ENCODE data around the gene CLNK. TPM values are rescaled to one million over a fixed set of nuclear protein-coding genes. Genes with fewer than 3 reads are reported as not detected.

Gene CLNK
- total RNA-seq, 1 experiment from 2014 or later = not detected

DNA sequence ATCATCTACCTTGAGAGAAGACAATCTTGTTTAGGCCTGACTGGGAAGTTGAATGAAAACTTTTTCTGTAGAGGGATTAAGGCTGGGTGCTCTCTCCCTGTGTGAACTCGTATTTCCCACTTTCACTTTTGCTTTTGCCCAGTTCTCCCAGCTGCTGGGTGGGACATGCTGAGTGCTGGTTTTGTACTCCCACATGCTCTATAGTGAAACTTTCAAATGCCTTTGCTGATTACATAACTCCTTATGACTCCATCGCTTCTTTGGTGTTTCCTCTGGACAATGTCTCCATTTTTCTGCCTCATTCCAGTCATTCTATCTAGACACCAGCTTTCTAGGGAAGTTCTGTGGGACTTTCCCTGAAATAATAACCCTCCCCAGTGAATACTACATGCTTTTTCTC is 100.5 kb downstream of the CLNK start:
- no peaks in the 10 kb centered on the region for H4K20me1 ChIP-seq (ENCODE audit: insufficient read depth)
- no peak overlapping the region for H3K27ac ChIP-seq (ENCODE audit: low read depth, low read length)
- H3K4me3 ChIP-seq (replicated peaks in 1 of 2; ENCODE audit: low read depth in 1 of 2, low read length in 2 of 2) = no peak overlapping the region
- H3K9me2 ChIP-seq (ENCODE audit: insufficient read depth) = no peaks in the 10 kb centered on the region
- intact Hi-C loops (cut with micrococcal nuclease) = loop anchor here (5.0 to 10.0 kb wide), 3 partner anchors 811 to 1048 kb away; partner anchors contain the start of gene HS3ST1
- BruUV-seq (replicated peaks) = no TSS peak
- RAD21 ChIA-PET (ENCODE audit: low non-redundant PET in 1 of 2, low total read pairs in 2 of 2, uncharacterized antibody in 2 of 2, unreplicated experiment in 2 of 2) = no interaction called here
- H3K9ac ChIP-seq (ENCODE audit: low read length) = no peak overlapping the region
- DNase-seq (ENCODE audit: low read depth, low spot score) (no peak), ATAC-seq (no peak)
- no peaks in the 10 kb centered on the region for H3K27me3 ChIP-seq (ENCODE audit: insufficient read depth, low read length)
- TF ChIP-seq RAD21 (IDR thresholded peaks at IDR 0.05; ENCODE audit: low read depth) (no peak), CEBPB (IDR thresholded peaks at IDR 0.05; ENCODE audit: low read depth) (no peak), CBX3 (IDR thresholded peaks at IDR 0.05; ENCODE audit: low read depth) (no peak), EZH2phosphoT487 (IDR thresholded peaks at IDR 0.05; ENCODE audit: borderline replicate concordance) (no peak), POLR2AphosphoS5 (IDR thresholded peaks at IDR 0.05; ENCODE audit: low read depth, low read length) (no peak), TCF7L2 (IDR thresholded peaks at IDR 0.05; ENCODE audit: borderline replicate concordance, extremely low read depth, insufficient read depth, insufficient read length) (no peak), SIN3A (IDR thresholded peaks at IDR 0.05; ENCODE audit: low read depth) (no peak), YY1 (IDR thresholded peaks at IDR 0.05; ENCODE audit: extremely low read depth, insufficient replicate concordance, low read depth, low read length) (no peak), ZFX (IDR thresholded peaks at IDR 0.05) (no peak)
- TF ChIP-seq, protein P1, sequence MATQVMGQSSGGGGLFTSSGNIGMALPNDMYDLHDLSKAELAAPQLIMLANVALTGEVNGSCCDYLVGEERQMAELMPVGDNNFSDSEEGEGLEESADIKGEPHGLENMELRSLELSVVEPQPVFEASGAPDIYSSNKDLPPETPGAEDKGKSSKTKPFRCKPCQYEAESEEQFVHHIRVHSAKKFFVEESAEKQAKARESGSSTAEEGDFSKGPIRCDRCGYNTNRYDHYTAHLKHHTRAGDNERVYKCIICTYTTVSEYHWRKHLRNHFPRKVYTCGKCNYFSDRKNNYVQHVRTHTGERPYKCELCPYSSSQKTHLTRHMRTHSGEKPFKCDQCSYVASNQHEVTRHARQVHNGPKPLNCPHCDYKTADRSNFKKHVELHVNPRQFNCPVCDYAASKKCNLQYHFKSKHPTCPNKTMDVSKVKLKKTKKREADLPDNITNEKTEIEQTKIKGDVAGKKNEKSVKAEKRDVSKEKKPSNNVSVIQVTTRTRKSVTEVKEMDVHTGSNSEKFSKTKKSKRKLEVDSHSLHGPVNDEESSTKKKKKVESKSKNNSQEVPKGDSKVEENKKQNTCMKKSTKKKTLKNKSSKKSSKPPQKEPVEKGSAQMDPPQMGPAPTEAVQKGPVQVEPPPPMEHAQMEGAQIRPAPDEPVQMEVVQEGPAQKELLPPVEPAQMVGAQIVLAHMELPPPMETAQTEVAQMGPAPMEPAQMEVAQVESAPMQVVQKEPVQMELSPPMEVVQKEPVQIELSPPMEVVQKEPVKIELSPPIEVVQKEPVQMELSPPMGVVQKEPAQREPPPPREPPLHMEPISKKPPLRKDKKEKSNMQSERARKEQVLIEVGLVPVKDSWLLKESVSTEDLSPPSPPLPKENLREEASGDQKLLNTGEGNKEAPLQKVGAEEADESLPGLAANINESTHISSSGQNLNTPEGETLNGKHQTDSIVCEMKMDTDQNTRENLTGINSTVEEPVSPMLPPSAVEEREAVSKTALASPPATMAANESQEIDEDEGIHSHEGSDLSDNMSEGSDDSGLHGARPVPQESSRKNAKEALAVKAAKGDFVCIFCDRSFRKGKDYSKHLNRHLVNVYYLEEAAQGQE (IDR thresholded peaks at IDR 0.05; ENCODE audit: low read depth) = no peak
- CTCF ChIA-PET = no interaction called here
- POLR2A ChIA-PET = no interaction called here
- no peak overlapping the region for H2AFZ ChIP-seq (ENCODE audit: low read depth, low read length, poor library complexity, severe bottlenecking)
- H3K36me3 ChIP-seq (ENCODE audit: control insufficient read depth in 1 of 2, insufficient read depth in 2 of 2, low read length in 2 of 2) = no peaks in the 10 kb centered on the region
- peak overlapping the region; percentile 23; the same call in 1 of the 2 replicates for H3K4me2 ChIP-seq (ENCODE audit: low read length)
- no peaks in the 10 kb centered on the region for H3K79me2 ChIP-seq (ENCODE audit: insufficient read depth, low read length)
- H3K9me3 ChIP-seq (ENCODE audit: control insufficient read depth in 1 of 2, insufficient read depth in 1 of 2, low read depth in 1 of 2, low read length in 2 of 2) = no peaks in the 10 kb centered on the region
- peaks cover 0 to 9% of the 10 kb centered on the region in 2 experiments; a peak in 1 of 4 replicates for H3K4me1 ChIP-seq (ENCODE audit: control insufficient read depth in 1 of 2, insufficient read depth in 2 of 2, low read length in 2 of 2)

Data from HCT116 (cell line).